GM18511 (cell line): ENCODE data around the gene FKBP4.

Experiments
- ATAC-seq: cut with Tn5 transposase; IDR thresholded peaks from one replicate; pipeline ENCODE4 v1.9.1; 2021; ENCODE audit warnings: mild to moderate bottlenecking, moderate library complexity; ENCODE audit not compliant: unreplicated experiment

FKBP4 gene

GRCh38 chr12:2844786-2845185 lies 50.0 kb downstream of the FKBP4 start:
- ATAC-seq = no peak

- ATAC-seq = no peak
Measured at GRCh38 chr12:2845280-2845679, 50.5 kb downstream of the FKBP4 start.

GRCh38 chr12:2851931-2852330 lies 57.2 kb downstream of the FKBP4 start:
- ATAC-seq = no peak

GRCh38 chr12:2853626-2854025 lies 58.9 kb downstream of the FKBP4 start:
- no peak for ATAC-seq
